Astrocyte (in vitro differentiated cells and primary cell): ENCODE data around the gene MYOZ3.

Experiments
- CTCF ChIP-seq: IDR thresholded peaks from 2 replicates; pipeline ENCODE4 v1.5.1; 2011; ENCODE audit warnings: low read depth, mild to moderate bottlenecking, inconsistent platforms, low read length, moderate library complexity; ENCODE audit not compliant: insufficient read depth
- EZH2 ChIP-seq: IDR thresholded peaks from 2 replicates; pipeline ENCODE4 v1.6.1; 2012; ENCODE audit warnings: mild to moderate bottlenecking, low read length, inconsistent platforms; ENCODE audit not compliant: insufficient read depth

GRCh38 chr5:150628936-150629485 lies 32.0 kb upstream of the MYOZ3 start:
- no peak for TF ChIP-seq CTCF
- TF ChIP-seq EZH2, result no peak
